Kidney (tissue), 11 donors: ENCODE results near the gene TNXB. TPM values are rescaled to one million over a fixed set of nuclear protein-coding genes. Genes with fewer than 3 reads are reported as not detected.
"Not testable (repeated sequence)": the region's sequence is repeated elsewhere in the genome, so short reads cannot be mapped to it uniquely, and the experiment has no call there.

Experiments
- DNase-seq, 5 donors: peaks; one replicate each; pipeline ENCODE4 v3.0.0-alpha.2; 2013 to 2020
- FAIRE-seq: peaks from 2 replicates; lab custom pipeline; 2012; peaks lifted over from hg19 to GRCh38; lab: Jason Lieb, UNC
- H3K27ac ChIP-seq, 2 donors: one replicate each; pipeline ENCODE4 v1.7.0; 2013; ENCODE audit warnings: low read depth in 2 of 2, low read length in 2 of 2, inconsistent platforms in 1 of 2
- H3K27me3 ChIP-seq: one replicate; pipeline ENCODE4 v1.7.1; 2013; ENCODE audit warnings: low read length, inconsistent platforms; ENCODE audit not compliant: control insufficient read depth, insufficient read depth
- H3K36me3 ChIP-seq, 3 donors: one replicate each; pipeline versions ENCODE4 v1.7.0 to v1.7.1; 2013; ENCODE audit warnings: low read length in 3 of 3, control low read depth in 1 of 3, inconsistent platforms in 1 of 3; ENCODE audit not compliant: insufficient read depth in 3 of 3, control insufficient read depth in 2 of 3
- H3K4me1 ChIP-seq, 3 donors: one replicate each; pipeline versions ENCODE4 v1.7.0 to v1.7.1; 2013; ENCODE audit warnings: low read length in 3 of 3, inconsistent platforms in 1 of 3, low read depth in 1 of 3; ENCODE audit not compliant: control insufficient read depth in 2 of 3, insufficient read depth in 2 of 3
- H3K4me3 ChIP-seq, 3 donors: one replicate each; pipeline versions ENCODE4 v1.7.0 to v1.8.1; 2013; ENCODE audit warnings: low read length in 3 of 3, control low read depth in 1 of 3, inconsistent platforms in 1 of 3
- H3K9ac ChIP-seq, 3 donors: one replicate each; pipeline versions ENCODE4 v1.7.0 to v1.7.1; 2013; ENCODE audit warnings: low read length in 3 of 3, control low read depth in 1 of 3, inconsistent platforms in 1 of 3
- H3K9me3 ChIP-seq, 3 donors: one replicate each; pipeline versions ENCODE4 v1.7.0 to v1.7.1; 2013; ENCODE audit warnings: low read length in 3 of 3, control low read depth in 1 of 3, inconsistent platforms in 1 of 3; ENCODE audit not compliant: control insufficient read depth in 2 of 3, insufficient read depth in 1 of 3
- intact Hi-C: fragments of 100-400 bp; cut with DNase I; formaldehyde crosslinking; loops from one replicate; pipeline ENCODE4 v1.11.1; 2022
- polyA plus RNA-seq: library from polyadenylated mRNA; stranded (reverse); fragments of 350-450 nt; fragmentation: Illumina TruSeq; extraction: RNeasy Lipid Tissue Mini Kit (QIAGEN cat#74804); gene quantifications from one replicate; pipeline ENCODE4 v1.2.3, GENCODE V29; 2014; ENCODE audit warnings: low read depth, low replicate concordance; ENCODE audit not compliant: insufficient read depth
- total RNA-seq: library from RNA; stranded (reverse); fragmentation: NEBNext Ultra II Directional; extraction: Animal tissue kit (Norgen Biotek cat#: 25700); gene quantifications from one replicate; pipeline ENCODE4 v1.2.1, GENCODE V29; 2021
- donor health status: control.
- donor health status: control.
- donor health status: DM: yes; HTN: yes; CAD: no.
- donor health status: Normal renal cell carcinoma (clear cell type).

The TNXB gene
- total and polyA plus RNA-seq, 2 donors from 2014 or later = 13.3 to 88.2 TPM

- not testable (repeated sequence) for FAIRE-seq, H3K4me3 ChIP-seq
Measured at GRCh38 chr6:32029553-32029952, 79.6 kb downstream of the TNXB start.

GRCh38 chr6:32028631-32029030, 80.5 kb downstream of the TNXB start:
- H3K36me3 ChIP-seq, H3K4me3 ChIP-seq, H3K9me3 ChIP-seq, intact Hi-C loops, H3K9ac ChIP-seq, DNase-seq, H3K27me3 ChIP-seq, H3K27ac ChIP-seq, FAIRE-seq, H3K4me1 ChIP-seq: not testable (repeated sequence)

More at GRCh38 chr6:32029553-32029952, 79.6 kb downstream of the TNXB start:
- H3K27ac ChIP-seq, H3K4me1 ChIP-seq, intact Hi-C loops, H3K27me3 ChIP-seq, DNase-seq, H3K9ac ChIP-seq, H3K36me3 ChIP-seq, H3K9me3 ChIP-seq: not testable (repeated sequence)

- H3K9me3 ChIP-seq, FAIRE-seq, H3K9ac ChIP-seq, intact Hi-C loops, H3K4me1 ChIP-seq, H3K4me3 ChIP-seq, H3K36me3 ChIP-seq, H3K27me3 ChIP-seq, H3K27ac ChIP-seq, DNase-seq: not testable (repeated sequence)
Measured at GRCh38 chr6:32022100-32022499, 87.0 kb downstream of the TNXB start.

GRCh38 chr6:32014547-32014946, 94.6 kb downstream of the TNXB start, which contains the start of gene C4B:
Gene C4B, plus strand, starts transcription at chr6:32014795. Its CDS starts 51 bp downstream, at chr6:32014846.
- DNase-seq, H3K36me3 ChIP-seq, FAIRE-seq, H3K9ac ChIP-seq, H3K4me1 ChIP-seq, H3K9me3 ChIP-seq, H3K27ac ChIP-seq, H3K4me3 ChIP-seq, H3K27me3 ChIP-seq, intact Hi-C loops: not testable (repeated sequence)

GRCh38 chr6:32013738-32014137, 95.4 kb downstream of the TNXB start:
- intact Hi-C loops, FAIRE-seq, DNase-seq, H3K9me3 ChIP-seq, H3K9ac ChIP-seq, H3K27me3 ChIP-seq, H3K4me3 ChIP-seq, H3K27ac ChIP-seq, H3K4me1 ChIP-seq, H3K36me3 ChIP-seq: not testable (repeated sequence)

- H3K4me1 ChIP-seq, H3K9ac ChIP-seq, DNase-seq, intact Hi-C loops, H3K9me3 ChIP-seq, H3K27me3 ChIP-seq, H3K4me3 ChIP-seq, H3K36me3 ChIP-seq, FAIRE-seq, H3K27ac ChIP-seq: not testable (repeated sequence)
Measured at GRCh38 chr6:32012941-32013617, 96.1 kb downstream of the TNXB start.

- FAIRE-seq, intact Hi-C loops, H3K4me1 ChIP-seq, H3K9ac ChIP-seq, H3K4me3 ChIP-seq, H3K36me3 ChIP-seq, H3K9me3 ChIP-seq, DNase-seq, H3K27me3 ChIP-seq, H3K27ac ChIP-seq: not testable (repeated sequence)
Measured at GRCh38 chr6:32010856-32011530, 98.1 kb downstream of the TNXB start.

- H3K36me3 ChIP-seq, H3K27me3 ChIP-seq, H3K4me1 ChIP-seq, H3K9ac ChIP-seq, FAIRE-seq, H3K4me3 ChIP-seq, intact Hi-C loops, H3K9me3 ChIP-seq, DNase-seq, H3K27ac ChIP-seq: not testable (repeated sequence)
Measured at GRCh38 chr6:32009537-32009936, 99.6 kb downstream of the TNXB start.
